Right forelimb (tissue), 1 donor: ENCODE results near the gene CNGA1.
"Not testable (repeated sequence)": the region's sequence is repeated elsewhere in the genome, so short reads cannot be mapped to it uniquely, and the experiment has no call there.

Experiments
- DNase-seq: peaks from one replicate; pipeline ENCODE4 v3.0.0-alpha.2; 2018

Gene CNGA1

GRCh38 chr4:48028696-48029095 is 12.2 kb upstream of the CNGA1 start:
- no peak for DNase-seq

- no peak for DNase-seq
Observed at GRCh38 chr4:48027653-48028052, 11.2 kb upstream of the CNGA1 start.

- DNase-seq = no peak
Observed at GRCh38 chr4:48025005-48025404, 8.5 kb upstream of the CNGA1 start.

GRCh38 chr4:48024522-48024921 is 8.0 kb upstream of the CNGA1 start:
- DNase-seq = no peak

GRCh38 chr4:48022192-48022799 is 5.8 kb upstream of the CNGA1 start:
- no peak for DNase-seq

GRCh38 chr4:48021100-48021499 is 4.6 kb upstream of the CNGA1 start:
- DNase-seq = no peak

- no peak for DNase-seq
Observed at GRCh38 chr4:48018112-48018511, 1.6 kb upstream of the CNGA1 start.

- peak; percentile 60 for DNase-seq
Observed at GRCh38 chr4:48017108-48017571, 659 bp upstream of the CNGA1 start.

GRCh38 chr4:48015678-48016077 is 803 bp downstream of the CNGA1 start:
- no peak for DNase-seq

- DNase-seq = no peak
Observed at GRCh38 chr4:48015216-48015615, 1.3 kb downstream of the CNGA1 start.

GRCh38 chr4:48012824-48013223 is 3.7 kb downstream of the CNGA1 start:
- no peak for DNase-seq

- DNase-seq = no peak
Observed at GRCh38 chr4:48011722-48012121, 4.8 kb downstream of the CNGA1 start.

- not testable (repeated sequence) for DNase-seq
Observed at GRCh38 chr4:48010906-48011305, 5.6 kb downstream of the CNGA1 start.

- no peak for DNase-seq
Observed at GRCh38 chr4:48008021-48008596, 8.4 kb downstream of the CNGA1 start.

- no peak for DNase-seq
Observed at GRCh38 chr4:48005781-48006180, 10.7 kb downstream of the CNGA1 start.

GRCh38 chr4:48003568-48003967 is 12.9 kb downstream of the CNGA1 start:
- not testable (repeated sequence) for DNase-seq

- DNase-seq = no peak
Observed at GRCh38 chr4:48002267-48002666, 14.2 kb downstream of the CNGA1 start.

- no peak for DNase-seq
Observed at GRCh38 chr4:47996021-47996420, 20.5 kb downstream of the CNGA1 start.

- DNase-seq = not testable (repeated sequence)
Observed at GRCh38 chr4:47992475-47992874, 24.0 kb downstream of the CNGA1 start.

- DNase-seq = no peak
Observed at GRCh38 chr4:47990145-47990544, 26.3 kb downstream of the CNGA1 start.

GRCh38 chr4:47974566-47974965 is 41.9 kb downstream of the CNGA1 start:
- DNase-seq = no peak

GRCh38 chr4:47972721-47973120 is 43.8 kb downstream of the CNGA1 start:
- no peak for DNase-seq

- DNase-seq = no peak
Observed at GRCh38 chr4:47972181-47972580, 44.3 kb downstream of the CNGA1 start.

GRCh38 chr4:47968847-47969246 is 47.6 kb downstream of the CNGA1 start:
- DNase-seq = no peak

- DNase-seq = no peak
Observed at GRCh38 chr4:47954677-47955076, 61.8 kb downstream of the CNGA1 start.
